ENCODE data around the gene RBM26.

DNA sequence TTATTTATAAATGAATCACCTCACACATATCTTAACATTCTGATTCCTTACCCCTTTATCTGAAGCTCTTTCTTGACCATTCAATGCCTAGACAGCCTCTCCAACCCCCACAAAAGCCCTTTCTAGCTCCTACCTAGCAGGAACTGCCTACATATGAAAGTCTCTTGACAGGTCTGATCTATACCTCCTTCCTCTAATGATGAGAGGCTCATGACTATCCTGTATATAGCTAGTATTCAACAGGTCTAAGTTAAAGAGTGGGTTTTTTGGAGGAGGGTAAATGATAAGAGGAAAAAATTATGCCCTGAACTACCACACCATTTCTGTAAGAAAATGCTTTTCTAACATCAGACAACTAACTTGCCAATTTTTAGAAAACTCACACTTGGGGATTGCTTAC, 47.0 kb downstream of the RBM26 start:
- TF ChIP-seq SP1 (IDR thresholded peaks at IDR 0.05) (no peak), TAF1 (conservative IDR thresholded peaks at IDR 0.05) (no peak), REST (IDR thresholded peaks at IDR 0.05) (no peak), FOXA1 (IDR thresholded peaks at IDR 0.05) (no peak), RXRA (IDR thresholded peaks at IDR 0.05) (no peak), MAX (IDR thresholded peaks at IDR 0.05) (no peak), RAD21 (IDR thresholded peaks at IDR 0.05) (no peak), YY1 (IDR thresholded peaks at IDR 0.05) (no peak)
- TF ChIP-seq, protein P1, sequence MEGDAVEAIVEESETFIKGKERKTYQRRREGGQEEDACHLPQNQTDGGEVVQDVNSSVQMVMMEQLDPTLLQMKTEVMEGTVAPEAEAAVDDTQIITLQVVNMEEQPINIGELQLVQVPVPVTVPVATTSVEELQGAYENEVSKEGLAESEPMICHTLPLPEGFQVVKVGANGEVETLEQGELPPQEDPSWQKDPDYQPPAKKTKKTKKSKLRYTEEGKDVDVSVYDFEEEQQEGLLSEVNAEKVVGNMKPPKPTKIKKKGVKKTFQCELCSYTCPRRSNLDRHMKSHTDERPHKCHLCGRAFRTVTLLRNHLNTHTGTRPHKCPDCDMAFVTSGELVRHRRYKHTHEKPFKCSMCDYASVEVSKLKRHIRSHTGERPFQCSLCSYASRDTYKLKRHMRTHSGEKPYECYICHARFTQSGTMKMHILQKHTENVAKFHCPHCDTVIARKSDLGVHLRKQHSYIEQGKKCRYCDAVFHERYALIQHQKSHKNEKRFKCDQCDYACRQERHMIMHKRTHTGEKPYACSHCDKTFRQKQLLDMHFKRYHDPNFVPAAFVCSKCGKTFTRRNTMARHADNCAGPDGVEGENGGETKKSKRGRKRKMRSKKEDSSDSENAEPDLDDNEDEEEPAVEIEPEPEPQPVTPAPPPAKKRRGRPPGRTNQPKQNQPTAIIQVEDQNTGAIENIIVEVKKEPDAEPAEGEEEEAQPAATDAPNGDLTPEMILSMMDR (IDR thresholded peaks at IDR 0.05; ENCODE audit: low read depth, low read length, missing input control), result no peak
- TF ChIP-seq, protein P2, sequence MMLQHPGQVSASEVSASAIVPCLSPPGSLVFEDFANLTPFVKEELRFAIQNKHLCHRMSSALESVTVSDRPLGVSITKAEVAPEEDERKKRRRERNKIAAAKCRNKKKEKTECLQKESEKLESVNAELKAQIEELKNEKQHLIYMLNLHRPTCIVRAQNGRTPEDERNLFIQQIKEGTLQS (IDR thresholded peaks at IDR 0.05), result no peak
